WTC11 (cell line): Measurements from ENCODE around the gene CCR8. TPM values are rescaled to one million over a fixed set of nuclear protein-coding genes. Genes with fewer than 3 reads are reported as not detected.

Experiments used
- ATF3 ChIP-seq: sonication (generic); formaldehyde crosslinking; conservative IDR thresholded peaks from 2 replicates; pipeline ENCODE4 v1.8.1; 2022; ENCODE audit warnings: mild to moderate bottlenecking, missing genetic modification reagents
- CBFB ChIP-seq: sonication (generic); formaldehyde crosslinking; IDR thresholded peaks from 2 replicates; pipeline ENCODE4 v1.8.1; 2022; ENCODE audit warnings: mild to moderate bottlenecking, low read depth, missing genetic modification reagents
- ETV6 ChIP-seq: sonication (generic); formaldehyde crosslinking; IDR thresholded peaks from 2 replicates; pipeline ENCODE4 v1.8.1; 2022; ENCODE audit warnings: mild to moderate bottlenecking, missing genetic modification reagents
- MAX ChIP-seq: sonication (generic); formaldehyde crosslinking; IDR thresholded peaks from 2 replicates; pipeline ENCODE4 v1.8.0; 2022; ENCODE audit warnings: mild to moderate bottlenecking, missing genetic modification reagents
- NFE2L1 ChIP-seq: sonication (generic); formaldehyde crosslinking; IDR thresholded peaks from 2 replicates; pipeline ENCODE4 v1.8.1; 2023; ENCODE audit warnings: missing genetic modification reagents
- PRRX2 ChIP-seq: fragments of 250-450 bp; sonication (Bioruptor Pico); IDR thresholded peaks from 2 replicates; pipeline ENCODE4 v1.8.0; 2021; ENCODE audit warnings: mild to moderate bottlenecking
- USF1 ChIP-seq: sonication (generic); formaldehyde crosslinking; IDR thresholded peaks from 2 replicates; pipeline ENCODE4 v1.8.0; 2022; ENCODE audit warnings: mild to moderate bottlenecking, missing genetic modification reagents
- ZNF121 ChIP-seq: sonication (generic); formaldehyde crosslinking; IDR thresholded peaks from 2 replicates; pipeline ENCODE4 v1.8.0; 2023; ENCODE audit warnings: missing genetic modification reagents
- ZNF281 ChIP-seq: sonication (generic); formaldehyde crosslinking; IDR thresholded peaks from 2 replicates; pipeline ENCODE4 v1.8.0; 2023; ENCODE audit warnings: mild to moderate bottlenecking, missing genetic modification reagents
- ZNF512 ChIP-seq: sonication (generic); formaldehyde crosslinking; IDR thresholded peaks from 2 replicates; pipeline ENCODE4 v1.8.1; 2022; ENCODE audit warnings: missing genetic modification reagents, borderline replicate concordance
- ZSCAN18 ChIP-seq: fragments of 250-450 bp; sonication (Bioruptor Pico); IDR thresholded peaks from 2 replicates; pipeline ENCODE4 v2.1.2; 2022; ENCODE audit warnings: mild to moderate bottlenecking, moderate library complexity
- total RNA-seq: library from RNA; stranded (reverse); gene quantifications from 3 replicates; pipeline ENCODE4 v1.2.3, GENCODE V29; 2021
- TF ChIP-seq, protein P1 (sequence below): sonication (generic); formaldehyde crosslinking; IDR thresholded peaks from 2 replicates; pipeline ENCODE4 v1.8.1; 2023; ENCODE audit warnings: mild to moderate bottlenecking, missing genetic modification reagents, borderline replicate concordance
- TF ChIP-seq, protein P2 (sequence below): sonication (generic); formaldehyde crosslinking; IDR thresholded peaks from 2 replicates; pipeline ENCODE4 v1.8.0; 2023; ENCODE audit warnings: missing genetic modification reagents

The CCR8 gene
- total RNA-seq, 1 experiment from 2014 or later: 0.33 TPM

DNA sequence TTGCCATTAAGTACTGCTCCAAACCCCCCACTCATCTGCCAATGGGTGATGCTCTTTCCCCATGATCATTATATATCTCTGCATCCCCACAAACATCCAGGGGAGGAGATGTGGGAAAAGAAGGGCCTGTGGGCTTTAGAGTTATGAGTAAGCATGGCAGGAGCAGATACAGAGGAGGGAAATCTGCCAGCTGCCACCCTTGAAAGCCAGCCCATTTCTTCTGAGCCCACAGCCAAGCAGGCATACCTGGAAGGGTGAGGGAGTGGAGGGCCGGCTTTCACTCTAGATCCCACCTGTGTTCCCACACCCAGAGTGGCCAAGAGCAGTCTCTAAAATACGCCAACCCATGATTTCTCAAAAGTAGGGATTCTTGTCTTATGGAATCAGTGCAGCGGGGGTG, 51.9 kb downstream of the CCR8 start (continued):
- TF ChIP-seq, protein P1, sequence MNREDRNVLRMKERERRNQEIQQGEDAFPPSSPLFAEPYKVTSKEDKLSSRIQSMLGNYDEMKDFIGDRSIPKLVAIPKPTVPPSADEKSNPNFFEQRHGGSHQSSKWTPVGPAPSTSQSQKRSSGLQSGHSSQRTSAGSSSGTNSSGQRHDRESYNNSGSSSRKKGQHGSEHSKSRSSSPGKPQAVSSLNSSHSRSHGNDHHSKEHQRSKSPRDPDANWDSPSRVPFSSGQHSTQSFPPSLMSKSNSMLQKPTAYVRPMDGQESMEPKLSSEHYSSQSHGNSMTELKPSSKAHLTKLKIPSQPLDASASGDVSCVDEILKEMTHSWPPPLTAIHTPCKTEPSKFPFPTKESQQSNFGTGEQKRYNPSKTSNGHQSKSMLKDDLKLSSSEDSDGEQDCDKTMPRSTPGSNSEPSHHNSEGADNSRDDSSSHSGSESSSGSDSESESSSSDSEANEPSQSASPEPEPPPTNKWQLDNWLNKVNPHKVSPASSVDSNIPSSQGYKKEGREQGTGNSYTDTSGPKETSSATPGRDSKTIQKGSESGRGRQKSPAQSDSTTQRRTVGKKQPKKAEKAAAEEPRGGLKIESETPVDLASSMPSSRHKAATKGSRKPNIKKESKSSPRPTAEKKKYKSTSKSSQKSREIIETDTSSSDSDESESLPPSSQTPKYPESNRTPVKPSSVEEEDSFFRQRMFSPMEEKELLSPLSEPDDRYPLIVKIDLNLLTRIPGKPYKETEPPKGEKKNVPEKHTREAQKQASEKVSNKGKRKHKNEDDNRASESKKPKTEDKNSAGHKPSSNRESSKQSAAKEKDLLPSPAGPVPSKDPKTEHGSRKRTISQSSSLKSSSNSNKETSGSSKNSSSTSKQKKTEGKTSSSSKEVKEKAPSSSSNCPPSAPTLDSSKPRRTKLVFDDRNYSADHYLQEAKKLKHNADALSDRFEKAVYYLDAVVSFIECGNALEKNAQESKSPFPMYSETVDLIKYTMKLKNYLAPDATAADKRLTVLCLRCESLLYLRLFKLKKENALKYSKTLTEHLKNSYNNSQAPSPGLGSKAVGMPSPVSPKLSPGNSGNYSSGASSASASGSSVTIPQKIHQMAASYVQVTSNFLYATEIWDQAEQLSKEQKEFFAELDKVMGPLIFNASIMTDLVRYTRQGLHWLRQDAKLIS (CRISPR knock-in tag): no peak
- TF ChIP-seq ZNF121 (CRISPR knock-in tag) (no peak), CBFB (no peak), PRRX2 (no peak), ATF3 (CRISPR knock-in tag) (no peak), ETV6 (no peak), USF1 (CRISPR knock-in tag) (no peak), ZSCAN18 (no peak), ZNF281 (no peak), ZNF512 (CRISPR knock-in tag) (no peak), MAX (no peak), NFE2L1 (CRISPR knock-in tag) (no peak)
- TF ChIP-seq, protein P2, sequence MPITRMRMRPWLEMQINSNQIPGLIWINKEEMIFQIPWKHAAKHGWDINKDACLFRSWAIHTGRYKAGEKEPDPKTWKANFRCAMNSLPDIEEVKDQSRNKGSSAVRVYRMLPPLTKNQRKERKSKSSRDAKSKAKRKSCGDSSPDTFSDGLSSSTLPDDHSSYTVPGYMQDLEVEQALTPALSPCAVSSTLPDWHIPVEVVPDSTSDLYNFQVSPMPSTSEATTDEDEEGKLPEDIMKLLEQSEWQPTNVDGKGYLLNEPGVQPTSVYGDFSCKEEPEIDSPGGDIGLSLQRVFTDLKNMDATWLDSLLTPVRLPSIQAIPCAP: no peak

Other genes with a start within 250 kb of the CCR8 start
- gene GORASP1, start 222.1 kb upstream of the CCR8 start, total RNA-seq: 44.6 to 50.7 TPM (median 47.4 TPM) in 3 replicates
- 3.8 to 4.6 TPM (median 4.4 TPM) in 3 replicates for gene TTC21A, start 222.0 kb upstream of the CCR8 start, total RNA-seq
- gene CSRNP1, start 176.1 kb upstream of the CCR8 start, total RNA-seq: 8.0 to 8.7 TPM (median 8.5 TPM) in 3 replicates
- not detected in 3 replicates for gene XIRP1, start 137.1 kb upstream of the CCR8 start, total RNA-seq
- 0.07 to 0.37 TPM (median 0.11 TPM) in 3 replicates for gene CX3CR1, start 49.7 kb upstream of the CCR8 start, total RNA-seq
- 34.9 to 37.3 TPM (median 36.7 TPM) in 3 replicates for gene SLC25A38, start 53.7 kb downstream of the CCR8 start, total RNA-seq
- 2,455 to 2,509 TPM (median 2,505 TPM) in 3 replicates for gene RPSA, start 77.0 kb downstream of the CCR8 start, total RNA-seq
- 0.13 to 0.39 TPM in 2 of 3 replicates, not detected in the other for gene MOBP, start 138.0 kb downstream of the CCR8 start, total RNA-seq